CD4-positive, alpha-beta T cell treated with Interleukin-15 for 1 hour (primary cell): ENCODE measurements around the gene LRRC45.

ENCODE experiments used
- DNase-seq: peaks from one replicate; pipeline ENCODE4 v3.0.0-alpha.2; 2020

Gene LRRC45

GRCh38 chr17:81994593-81995462 is 28.3 kb upstream of the LRRC45 start:
- DNase-seq = no peak

GRCh38 chr17:81995463-81996231 is 27.5 kb upstream of the LRRC45 start:
- no peak for DNase-seq

GRCh38 chr17:81996232-81996756 is 26.8 kb upstream of the LRRC45 start:
- no peak for DNase-seq

GRCh38 chr17:81996757-81997441 is 26.2 kb upstream of the LRRC45 start:
- DNase-seq = no peak

GRCh38 chr17:81998212-81998611 is 24.9 kb upstream of the LRRC45 start:
- DNase-seq = no peak

- no peak for DNase-seq
Observed at GRCh38 chr17:81998691-81999438, 24.2 kb upstream of the LRRC45 start.

GRCh38 chr17:81999587-81999975 is 23.5 kb upstream of the LRRC45 start:
- DNase-seq = no peak

GRCh38 chr17:81999976-82000802 is 22.9 kb upstream of the LRRC45 start:
- no peak for DNase-seq

GRCh38 chr17:82000803-82001570 is 22.1 kb upstream of the LRRC45 start:
- no peak for DNase-seq

GRCh38 chr17:82001571-82002056 is 21.5 kb upstream of the LRRC45 start:
- no peak for DNase-seq

- no peak for DNase-seq
Observed at GRCh38 chr17:82003411-82004381, 19.4 kb upstream of the LRRC45 start.

GRCh38 chr17:82004517-82005455 is 18.3 kb upstream of the LRRC45 start:
- no peak for DNase-seq

- DNase-seq = no peak
Observed at GRCh38 chr17:82005701-82006348, 17.3 kb upstream of the LRRC45 start.

- DNase-seq = no peak
Observed at GRCh38 chr17:82006468-82007227, 16.5 kb upstream of the LRRC45 start.

- DNase-seq = no peak
Observed at GRCh38 chr17:82007228-82007494, 15.9 kb upstream of the LRRC45 start.

- DNase-seq = no peak
Observed at GRCh38 chr17:82007495-82008257, 15.4 kb upstream of the LRRC45 start.
